Upper lobe of left lung (tissue), 6 donors: ENCODE results near the gene KRAS. TPM values are rescaled to one million over a fixed set of nuclear protein-coding genes. Genes with fewer than 3 reads are reported as not detected.

Experiments
- ATAC-seq, 2 donors: fragments of 200-7000 bp; cut with Tn5 transposase; one replicate each; pipeline ENCODE4 v1.9.1; 2022; ENCODE audit warnings: mild to moderate bottlenecking in 2 of 2, moderate library complexity in 2 of 2; ENCODE audit not compliant: low FRiP score in 2 of 2
- DNase-seq, 2 donors: peaks; one replicate each; pipeline ENCODE4 v3.0.0-alpha.2; 2019 to 2020
- H3K27ac ChIP-seq, 4 donors: fragments of 200-600 bp; sonication (generic); one replicate each; pipeline ENCODE4 v1.5.1; 2016 to 2019
- H3K27me3 ChIP-seq, 4 donors: fragments of 200-600 bp; sonication (generic); one replicate each; pipeline ENCODE4 v1.5.1; 2017 to 2019
- H3K36me3 ChIP-seq, 4 donors: fragments of 200-600 bp; sonication (generic); one replicate each; pipeline ENCODE4 v1.5.1; 2016 to 2019
- H3K4me1 ChIP-seq, 4 donors: fragments of 200-600 bp; sonication (generic); one replicate each; pipeline ENCODE4 v1.5.1; 2018 to 2019
- H3K4me3 ChIP-seq, 4 donors: fragments of 200-600 bp; sonication (generic); one replicate each; pipeline ENCODE4 v1.5.1; 2017 to 2019; ENCODE audit warnings: mild to moderate bottlenecking in 2 of 4, moderate library complexity in 1 of 4
- H3K9me3 ChIP-seq, 4 donors: fragments of 200-600 bp; sonication (generic); one replicate each; pipeline ENCODE4 v1.5.1; 2018 to 2019
- CTCF ChIP-seq, 6 experiments: fragments of 450-650 bp in 4 of 6; fragments of 200-600 bp in 2 of 6; sonication (generic) in 2 of 6; IDR thresholded peaks; one replicate each; pipeline ENCODE4 v1.5.1; 2016 to 2019; ENCODE audit warnings: antibody characterized with exemption in 6 of 6
- EP300 ChIP-seq, 4 donors: sonication (generic); formaldehyde crosslinking; IDR thresholded peaks; one replicate each; pipeline ENCODE4 v1.5.1; 2017; ENCODE audit warnings: antibody characterized with exemption in 4 of 4, control low read depth in 2 of 4
- POLR2A ChIP-seq, 4 donors: fragments of 450-650 bp; IDR thresholded peaks; one replicate each; pipeline ENCODE4 v1.5.1; 2016 to 2017; ENCODE audit warnings: antibody characterized with exemption in 4 of 4, mild to moderate bottlenecking in 2 of 4
- POLR2AphosphoS5 ChIP-seq, 2 donors: sonication (generic); formaldehyde crosslinking; IDR thresholded peaks; one replicate each; pipeline ENCODE4 v1.5.1; 2017; ENCODE audit warnings: antibody characterized with exemption in 2 of 2
- WGBS, 2 donors: methylation state at CpG; one replicate each; pipeline ENCODE4 v1.1.5; 2017 to 2018; 5-methylcytosine and 5-hydroxymethylcytosine counted together
- total RNA-seq, 6 donors: library from RNA; depleted of rRNA in 4 of 6; stranded (reverse); fragments of >200 nt in 4 of 6; gene quantifications; one replicate each; pipeline versions ENCODE4 v1.1.0 to v1.2.1, GENCODE V29; 2016 to 2021
- donor health status: DM: no; HTN: no; CAD: no; lungs with moderate emphysema.
- donor health status: DM: no; HTN: yes; CAD: no; lungs with severe emphysema.

The KRAS gene
- total RNA-seq, 6 donors from 2014 or later: 10.4 to 32.9 (median 20.6) TPM

GRCh38 chr12:25208554-25208953 is 42.2 kb downstream of the KRAS start:
- H3K36me3 ChIP-seq: peaks cover 4 to 53% (median 8%) of the 10 kb centered on the region in 4 donors
- 83 to 90% methylated on average over 1 of the region's 1 CpG for WGBS, 2 donors

GRCh38 chr12:25207846-25208245 is 42.9 kb downstream of the KRAS start:
- no peak for TF ChIP-seq POLR2AphosphoS5 (IDR thresholded peaks at IDR 0.05)
- H3K36me3 ChIP-seq: peaks cover 4 to 57% (median 8%) of the 10 kb centered on the region in 4 donors
- WGBS, 2 donors: 65 to 68% methylated on average over 1 of the region's 1 CpG

More at GRCh38 chr12:25208554-25208953, 42.2 kb downstream of the KRAS start:
- no peak overlapping the region for H3K4me3 ChIP-seq
- no peak for TF ChIP-seq POLR2AphosphoS5 (IDR thresholded peaks at IDR 0.05)
- no peak for TF ChIP-seq EP300 (IDR thresholded peaks at IDR 0.05)
- no peak for TF ChIP-seq CTCF (IDR thresholded peaks at IDR 0.05)
- no peak for TF ChIP-seq POLR2A (IDR thresholded peaks at IDR 0.05)
- no peaks in the 10 kb centered on the region for H3K4me1 ChIP-seq
- no peak for ATAC-seq
- H3K9me3 ChIP-seq: no peaks in the 10 kb centered on the region
- H3K27ac ChIP-seq: no peak overlapping the region
- no peak for DNase-seq
- no peaks in the 10 kb centered on the region for H3K27me3 ChIP-seq

GRCh38 chr12:25207411-25207810 is 43.3 kb downstream of the KRAS start:
- TF ChIP-seq POLR2AphosphoS5 (IDR thresholded peaks at IDR 0.05) (no peak), CTCF (IDR thresholded peaks at IDR 0.05) (no peak), EP300 (IDR thresholded peaks at IDR 0.05) (no peak), POLR2A (IDR thresholded peaks at IDR 0.05) (no peak)
- DNase-seq (no peak), ATAC-seq (no peak)
- Histone ChIP-seq H3K4me1 (no peaks in the 10 kb centered on the region), H3K4me3 (no peak overlapping the region), H3K27ac (no peak overlapping the region), H3K36me3 (peaks cover 4 to 57% (median 8%) of the 10 kb centered on the region in 4 donors), H3K27me3 (no peaks in the 10 kb centered on the region), H3K9me3 (no peaks in the 10 kb centered on the region)
- WGBS, 2 donors: 97 to 100% methylated on average over 6 of the region's 6 CpGs

More at GRCh38 chr12:25207846-25208245, 42.9 kb downstream of the KRAS start:
- H3K4me1 ChIP-seq: no peaks in the 10 kb centered on the region
- H3K9me3 ChIP-seq: no peaks in the 10 kb centered on the region
- H3K27me3 ChIP-seq: no peaks in the 10 kb centered on the region
- no peak overlapping the region for H3K4me3 ChIP-seq
- ATAC-seq (no peak), DNase-seq (no peak)
- H3K27ac ChIP-seq: no peak overlapping the region

GRCh38 chr12:25202137-25202536 is 48.6 kb downstream of the KRAS start:
- no peak for DNase-seq
- Histone ChIP-seq H3K27me3 (no peaks in the 10 kb centered on the region), H3K4me1 (no peaks in the 10 kb centered on the region), H3K4me3 (no peak overlapping the region), H3K27ac (no peak overlapping the region), H3K36me3 (peaks cover 0 to 29% (median 2%) of the 10 kb centered on the region in 4 donors), H3K9me3 (no peaks in the 10 kb centered on the region)
- 89 to 96% methylated on average over 2 of the region's 2 CpGs for WGBS, 2 donors
- no peak for ATAC-seq
- TF ChIP-seq POLR2AphosphoS5 (IDR thresholded peaks at IDR 0.05): no peak
- TF ChIP-seq CTCF (IDR thresholded peaks at IDR 0.05): no peak
- TF ChIP-seq POLR2A (IDR thresholded peaks at IDR 0.05): no peak
- no peak for TF ChIP-seq EP300 (IDR thresholded peaks at IDR 0.05)

- WGBS, 2 donors: 80 to 96% methylated on average over 1 of the region's 1 CpG
- Histone ChIP-seq H3K27ac (no peak overlapping the region), H3K4me1 (peaks cover 0 to 8% (median 2%) of the 10 kb centered on the region in 4 donors), H3K36me3 (peaks cover 0 to 18% (median 0%) of the 10 kb centered on the region in 4 donors), H3K9me3 (no peaks in the 10 kb centered on the region), H3K27me3 (no peaks in the 10 kb centered on the region), H3K4me3 (no peak overlapping the region)
- TF ChIP-seq CTCF (IDR thresholded peaks at IDR 0.05): no peak
- no peak for TF ChIP-seq POLR2AphosphoS5 (IDR thresholded peaks at IDR 0.05)
- no peak for TF ChIP-seq EP300 (IDR thresholded peaks at IDR 0.05)
- TF ChIP-seq POLR2A (IDR thresholded peaks at IDR 0.05): no peak
- no peak for DNase-seq
- ATAC-seq: peak in 1 of 2 donors; percentile 15
Observed at GRCh38 chr12:25200703-25201102, 50.0 kb downstream of the KRAS start.
